Central memory CD4-positive, alpha-beta T cell (primary cell): Measurements from ENCODE around the gene NAP1L4.

ENCODE experiments used
- DNase-seq: peaks from one replicate; pipeline ENCODE4 v3.0.0; 2022
- total RNA-seq, 3 experiments: gene quantifications; one replicate each; lab custom pipeline; 2026; lab: John Stamatoyannopoulos, UW

The NAP1L4 gene, protein sequence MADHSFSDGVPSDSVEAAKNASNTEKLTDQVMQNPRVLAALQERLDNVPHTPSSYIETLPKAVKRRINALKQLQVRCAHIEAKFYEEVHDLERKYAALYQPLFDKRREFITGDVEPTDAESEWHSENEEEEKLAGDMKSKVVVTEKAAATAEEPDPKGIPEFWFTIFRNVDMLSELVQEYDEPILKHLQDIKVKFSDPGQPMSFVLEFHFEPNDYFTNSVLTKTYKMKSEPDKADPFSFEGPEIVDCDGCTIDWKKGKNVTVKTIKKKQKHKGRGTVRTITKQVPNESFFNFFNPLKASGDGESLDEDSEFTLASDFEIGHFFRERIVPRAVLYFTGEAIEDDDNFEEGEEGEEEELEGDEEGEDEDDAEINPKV
- total RNA-seq, result 258 to 320 (median 286) reads per million in 3 experiments

GRCh38 chr11:2992234-2992996, at the start of gene NAP1L4:
Gene NAP1L4 (minus strand): TSS chr11:2992329. CDS start chr11:2979220, 13,109 bp downstream.
- DNase-seq, result peak; percentile 95

DNA sequence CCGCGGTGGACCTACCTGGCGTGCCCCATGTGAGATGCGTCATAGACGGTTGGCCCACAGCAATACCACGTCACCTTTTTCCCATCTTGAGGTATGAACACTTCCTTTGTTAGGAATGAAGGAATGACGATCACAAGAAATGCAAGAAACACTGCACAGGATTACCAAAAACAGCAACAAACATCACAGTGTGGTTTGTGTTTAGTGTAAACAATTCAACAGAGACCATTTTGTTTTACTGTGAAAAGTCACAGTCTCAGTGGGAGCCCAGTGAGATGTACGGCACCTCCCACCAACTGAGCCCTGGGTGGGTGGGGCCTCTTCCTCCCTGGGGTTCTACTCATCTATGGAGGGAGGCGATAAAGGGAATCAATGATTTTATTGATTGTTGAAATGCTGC, 48.8 kb upstream of the NAP1L4 start:
- no peak for DNase-seq

DNA sequence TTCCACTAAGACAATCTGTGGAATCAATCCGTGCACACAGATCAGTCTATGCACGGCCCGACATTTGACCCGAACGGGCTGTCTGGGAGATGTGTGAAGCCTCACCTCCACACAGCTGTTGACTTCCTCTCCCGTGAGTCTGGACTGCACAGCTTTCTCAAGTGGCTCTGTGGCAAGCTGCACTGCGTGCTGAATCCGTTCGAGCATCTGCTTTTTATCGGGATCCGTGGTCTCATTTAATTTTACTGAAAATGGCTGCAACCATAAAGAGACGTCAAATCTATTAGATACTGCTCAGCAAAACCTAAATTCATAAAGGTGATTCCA, 45.8 kb upstream of the NAP1L4 start:
- DNase-seq, result no peak

DNA sequence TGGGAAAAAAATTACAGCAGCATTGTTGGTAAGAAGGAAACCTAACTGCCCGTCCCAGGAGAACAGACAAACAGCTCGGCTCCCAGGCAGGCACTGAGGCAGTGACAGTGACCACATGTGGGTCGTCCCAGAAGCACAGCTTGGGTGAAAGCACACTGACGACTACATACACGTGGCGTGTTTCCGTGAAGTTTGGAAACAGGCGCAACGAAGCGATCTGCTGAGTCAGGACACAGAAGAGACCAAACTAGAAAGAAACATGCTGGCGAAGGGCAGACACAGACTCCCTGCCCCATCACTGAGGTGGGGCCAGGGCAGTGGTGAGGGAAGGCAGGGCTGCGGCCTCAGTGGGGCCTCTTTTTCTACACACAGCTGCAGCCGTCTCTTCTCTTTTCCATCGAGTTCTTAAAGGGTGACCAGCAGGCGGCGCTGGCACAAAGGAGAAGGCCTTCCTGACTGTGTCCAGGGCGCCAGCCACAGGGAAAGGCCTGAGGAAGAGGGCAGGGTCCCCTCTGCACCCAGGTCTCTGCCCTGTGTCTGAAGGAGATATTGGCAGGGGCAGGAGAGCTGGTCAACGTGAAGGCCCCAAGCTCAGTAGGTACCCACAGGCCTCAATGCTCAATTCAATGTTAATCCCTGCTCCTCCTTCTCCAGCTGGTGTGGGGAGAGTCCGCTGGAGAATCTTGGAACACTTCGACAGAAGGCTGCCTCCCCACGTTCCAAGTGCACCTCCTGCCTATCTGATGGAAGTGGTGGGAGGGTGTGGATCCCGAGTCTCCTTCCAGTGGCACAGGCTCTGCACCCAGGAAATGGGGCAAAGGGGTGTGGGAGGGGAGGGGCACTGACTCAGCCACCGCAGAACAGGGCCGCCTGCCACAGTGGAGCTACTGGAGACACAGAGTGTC, 45.2 kb upstream of the NAP1L4 start:
- peak; percentile 40 for DNase-seq

GRCh38 chr11:3036419-3036818, 44.3 kb upstream of the NAP1L4 start:
- no peak for DNase-seq

GRCh38 chr11:3035333-3035732, 43.2 kb upstream of the NAP1L4 start:
- DNase-seq, result no peak

DNA sequence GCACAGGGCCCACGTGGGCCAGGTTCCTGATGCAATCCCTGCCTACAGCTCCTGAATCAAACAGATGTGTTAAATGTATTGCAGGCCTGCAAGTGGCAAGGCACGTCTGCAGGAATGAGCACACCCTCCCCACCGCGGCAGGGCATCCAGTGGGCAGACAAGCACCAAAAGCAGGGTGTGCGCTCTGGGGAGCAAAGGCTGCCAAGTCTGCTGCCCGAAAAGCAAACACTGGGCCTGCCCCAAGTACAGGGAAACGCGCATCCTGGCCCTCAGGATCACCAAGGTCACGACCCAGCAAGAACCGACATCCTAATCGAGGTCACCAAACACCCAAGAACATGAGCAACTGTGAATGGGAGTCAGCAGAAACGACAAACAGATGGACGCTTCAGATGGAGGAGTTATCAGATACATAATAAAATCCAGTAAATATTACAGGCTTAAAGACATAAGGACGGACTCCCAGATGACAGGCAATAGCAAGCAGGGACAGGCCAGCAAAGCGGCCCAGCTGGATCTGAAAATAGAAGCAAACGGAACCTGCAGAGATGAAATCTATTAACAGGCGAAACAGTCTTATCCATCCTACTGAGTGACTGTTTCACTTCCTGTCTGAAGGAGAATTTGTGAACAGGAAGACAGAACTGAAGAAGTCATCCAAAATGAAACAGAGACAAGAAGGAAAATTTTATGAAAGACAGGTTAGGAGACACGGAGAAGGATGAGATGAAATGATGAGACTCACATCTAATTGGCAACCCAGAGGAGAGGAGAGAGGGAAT, 38.4 kb upstream of the NAP1L4 start:
- DNase-seq, result no peak

GRCh38 chr11:3028813-3029212, 36.7 kb upstream of the NAP1L4 start:
- DNase-seq, result no peak

DNA sequence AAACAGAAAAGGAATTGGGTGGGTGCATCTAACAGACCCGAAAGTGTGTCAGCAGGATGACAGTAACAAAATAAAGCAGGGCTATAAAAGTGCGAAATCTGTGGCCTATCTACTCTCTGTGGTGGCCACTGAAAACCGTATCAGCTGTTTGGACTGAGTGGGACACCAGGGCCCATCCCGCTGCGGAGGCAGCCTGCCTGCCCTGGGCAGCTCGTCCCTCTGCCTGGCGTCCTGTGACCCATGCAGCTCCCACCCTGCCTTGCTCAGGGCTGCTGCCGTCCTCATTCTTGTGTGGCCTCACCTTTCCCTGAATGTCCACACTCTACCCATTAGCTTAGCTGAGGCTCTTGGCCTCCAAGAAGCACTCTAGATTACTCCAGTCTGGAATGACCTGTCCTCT, 34.7 kb upstream of the NAP1L4 start:
- no peak for DNase-seq

DNA sequence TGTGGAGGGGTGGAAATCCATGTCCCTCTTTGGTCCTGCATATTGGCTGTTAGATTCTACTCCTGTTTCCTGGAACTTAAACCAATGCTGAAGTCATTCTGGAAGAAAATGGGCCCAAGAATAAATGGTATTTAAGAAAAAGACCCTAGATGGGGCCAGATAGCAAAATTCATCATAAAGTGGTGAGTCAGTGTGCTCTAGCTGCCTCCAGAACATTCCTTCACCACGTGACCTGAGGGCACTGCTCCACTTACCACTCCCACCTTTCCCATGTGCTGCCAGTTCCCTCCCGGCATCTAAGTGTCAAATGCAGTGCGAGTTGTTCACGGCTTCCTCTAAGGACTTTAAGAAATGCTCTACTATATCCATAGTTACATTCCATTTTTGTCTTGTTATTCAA, 30.9 kb upstream of the NAP1L4 start:
- no peak for DNase-seq

DNA sequence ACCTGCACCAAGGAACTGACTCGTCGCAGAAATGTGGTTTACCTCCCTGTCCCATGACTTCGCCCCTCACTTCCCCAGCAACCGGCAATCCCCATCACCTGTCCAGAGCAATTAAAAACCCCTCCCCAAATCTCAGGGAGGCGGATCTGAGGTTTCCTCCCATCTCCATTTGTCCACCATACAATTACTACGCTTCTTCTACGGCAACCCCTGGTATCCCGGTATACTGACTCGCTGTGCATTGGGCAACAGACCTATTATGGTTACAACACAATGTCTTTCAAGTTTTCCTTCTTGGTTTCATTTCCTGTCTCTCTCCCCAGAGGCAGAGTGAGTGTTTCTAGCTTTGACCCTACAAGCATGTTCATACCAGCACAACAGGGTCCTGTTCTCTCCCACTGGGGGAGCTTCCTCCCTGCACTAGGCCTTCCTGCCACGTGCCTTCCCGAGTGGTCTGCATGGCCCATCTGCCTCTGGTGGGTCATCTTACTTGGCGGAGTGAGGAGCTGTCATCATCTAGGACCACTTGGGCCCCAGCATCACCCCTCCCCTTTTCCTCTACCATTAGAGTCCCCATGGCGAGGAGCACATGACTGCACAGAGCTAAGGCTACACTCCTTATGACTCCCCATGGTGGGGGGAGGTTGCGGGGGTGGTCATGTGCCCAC, 30.3 kb upstream of the NAP1L4 start:
- DNase-seq, result no peak

DNA sequence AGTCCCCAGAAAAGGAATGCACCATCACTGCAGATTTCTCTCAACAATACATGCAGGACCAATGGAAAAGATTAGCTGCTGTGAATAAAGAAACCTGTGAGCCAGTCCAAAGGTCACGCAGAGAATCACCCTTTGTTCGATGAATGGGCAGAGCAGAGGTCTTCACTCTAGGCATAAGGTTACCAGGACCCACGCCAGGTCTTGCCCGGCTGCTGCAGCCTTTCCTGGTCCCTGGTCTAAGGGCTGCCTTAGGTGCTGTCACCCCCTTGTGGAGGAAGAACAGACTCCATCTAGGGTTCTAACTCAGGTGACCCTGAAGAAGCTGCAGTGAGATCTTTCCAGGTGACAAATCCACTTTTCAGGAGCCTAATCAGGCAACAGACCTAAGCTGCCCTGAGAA, 29.0 kb upstream of the NAP1L4 start:
- DNase-seq, result peak; percentile 29

- DNase-seq, result no peak
Observed at GRCh38 chr11:3020011-3020410, 27.9 kb upstream of the NAP1L4 start.

- DNase-seq, result no peak
Observed at GRCh38 chr11:3018596-3018995, 26.5 kb upstream of the NAP1L4 start.

DNA sequence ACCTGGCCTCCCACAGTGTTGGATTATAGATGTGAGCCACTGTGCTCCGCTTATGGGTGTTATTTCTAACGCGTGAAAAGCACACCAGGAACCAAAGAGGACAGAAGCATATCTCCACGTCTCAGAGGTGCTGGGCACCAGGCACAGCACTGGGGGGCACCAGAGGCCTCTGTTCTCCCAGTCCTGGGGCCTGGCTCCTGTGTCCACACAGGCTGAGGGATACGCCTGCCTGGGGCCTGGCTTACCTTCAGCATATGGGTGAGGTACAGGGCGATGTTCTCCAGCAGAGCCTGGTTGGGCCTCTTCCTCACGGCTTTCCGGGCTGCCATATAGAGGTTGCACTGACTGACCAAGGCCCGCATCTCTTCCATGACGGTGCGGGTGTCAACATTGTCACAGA, 24.7 kb upstream of the NAP1L4 start:
- DNase-seq, result no peak

GRCh38 chr11:3015796-3016195, 23.7 kb upstream of the NAP1L4 start:
- no peak for DNase-seq

DNA sequence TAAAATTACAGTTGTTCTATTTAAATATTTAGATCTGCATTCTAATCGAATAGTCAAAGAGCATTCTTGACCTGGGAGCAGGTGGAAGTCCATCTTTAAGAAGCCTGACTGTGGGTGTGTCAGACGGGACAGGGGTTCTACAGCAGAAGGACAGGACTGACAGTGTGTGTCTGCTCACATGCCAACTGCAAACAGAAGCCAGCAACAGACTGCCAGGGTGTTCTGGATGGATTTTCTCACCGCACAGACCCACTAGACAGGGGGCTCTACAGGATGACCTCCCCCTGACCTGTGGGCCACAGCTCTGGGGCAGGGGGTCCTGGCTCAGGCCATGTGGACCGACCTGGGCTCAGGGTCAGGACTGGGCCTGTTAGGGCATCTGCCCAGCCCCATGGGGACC, 22.8 kb upstream of the NAP1L4 start:
- no peak for DNase-seq

GRCh38 chr11:3014057-3014938, 22.2 kb upstream of the NAP1L4 start:
- DNase-seq, result peak; percentile 91

- no peak for DNase-seq
Observed at GRCh38 chr11:3011891-3012885, 20.1 kb upstream of the NAP1L4 start.
